ENCODE data around the gene PTBP1.

DNA sequence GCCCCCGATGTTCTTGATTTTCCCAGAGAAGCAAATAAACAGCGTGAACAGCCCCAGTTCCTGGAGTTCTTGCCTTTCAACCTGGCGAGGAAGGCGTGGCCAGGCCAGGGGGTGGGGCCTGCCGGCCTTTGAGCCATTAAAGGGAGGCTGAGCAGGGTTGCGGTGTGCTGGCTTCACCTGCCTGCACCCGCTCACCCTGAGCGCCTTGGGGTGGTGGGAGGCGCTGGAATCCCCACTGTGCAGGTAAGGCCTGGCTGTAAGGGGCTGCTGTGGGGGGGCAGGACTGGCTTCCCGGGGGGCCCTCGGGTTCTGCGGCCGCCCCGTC is 49.0 kb upstream of the PTBP1 start:
- no peak for TF ChIP-seq POLR2A (IDR thresholded peaks at IDR 0.05; ENCODE audit: low read depth, low read length)
- no peak for TF ChIP-seq POLR2AphosphoS5 (IDR thresholded peaks at IDR 0.05; ENCODE audit: low read depth, low read length)
- TF ChIP-seq TAF1 (IDR thresholded peaks at IDR 0.05; ENCODE audit: borderline replicate concordance, low read depth, low read length): no peak

Measured in GM12892 (cell line).